ENCODE data around the gene PNPLA6. TPM values are rescaled to one million over a fixed set of nuclear protein-coding genes. Genes with fewer than 3 reads are reported as not detected.

Gene PNPLA6
- total RNA-seq (100 to 1,000 TPM; 134 to 255 TPM), polyA plus RNA-seq (ENCODE audit: insufficient read length in 6 of 6) (10 to 100 TPM; 28.7 to 48.8 (median 36.3) TPM)
- long read RNA-seq, donor 1, partial matches to known transcripts: 8 of 8 reads
- long read RNA-seq, donor 1, other reads (novel, unspliced or antisense): 0 of 8 reads
- long read RNA-seq, donor 2, partial matches to known transcripts: 0 of 2 reads
- long read RNA-seq, donor 2, other reads (novel, unspliced or antisense): 0 of 2 reads
- long read RNA-seq, donor 3, full-length matches to known transcripts: 2 of 2 reads
- long read RNA-seq, donor 3, partial matches to known transcripts: 0 of 2 reads
- long read RNA-seq, donor 3, other reads (novel, unspliced or antisense): 0 of 2 reads
- long read RNA-seq, donor 4, partial matches to known transcripts: 8 of 9 reads
- long read RNA-seq, donor 4, other reads (novel, unspliced or antisense): 1 of 9 reads
- long read RNA-seq, donor 5: 0 reads
- long read RNA-seq, donor 6, partial matches to known transcripts: 0 of 1 reads
- long read RNA-seq, donor 6, other reads (novel, unspliced or antisense): 0 of 1 reads
- long read RNA-seq, donor 7, partial matches to known transcripts: 8 of 8 reads
- long read RNA-seq, donor 7, other reads (novel, unspliced or antisense): 0 of 8 reads
- long read RNA-seq, donor 8, partial matches to known transcripts: 9 of 9 reads
- long read RNA-seq, donor 8, other reads (novel, unspliced or antisense): 0 of 9 reads
- long read RNA-seq, donor 9: 0 reads
- long read RNA-seq, donor 10, partial matches to known transcripts: 7 of 9 reads
- long read RNA-seq, donor 10, other reads (novel, unspliced or antisense): 1 of 9 reads
- long read RNA-seq, donor 11: 0 reads
- long read RNA-seq, donor 12, partial matches to known transcripts: 0 of 1 reads
- long read RNA-seq, donor 12, other reads (novel, unspliced or antisense): 0 of 1 reads

DNA sequence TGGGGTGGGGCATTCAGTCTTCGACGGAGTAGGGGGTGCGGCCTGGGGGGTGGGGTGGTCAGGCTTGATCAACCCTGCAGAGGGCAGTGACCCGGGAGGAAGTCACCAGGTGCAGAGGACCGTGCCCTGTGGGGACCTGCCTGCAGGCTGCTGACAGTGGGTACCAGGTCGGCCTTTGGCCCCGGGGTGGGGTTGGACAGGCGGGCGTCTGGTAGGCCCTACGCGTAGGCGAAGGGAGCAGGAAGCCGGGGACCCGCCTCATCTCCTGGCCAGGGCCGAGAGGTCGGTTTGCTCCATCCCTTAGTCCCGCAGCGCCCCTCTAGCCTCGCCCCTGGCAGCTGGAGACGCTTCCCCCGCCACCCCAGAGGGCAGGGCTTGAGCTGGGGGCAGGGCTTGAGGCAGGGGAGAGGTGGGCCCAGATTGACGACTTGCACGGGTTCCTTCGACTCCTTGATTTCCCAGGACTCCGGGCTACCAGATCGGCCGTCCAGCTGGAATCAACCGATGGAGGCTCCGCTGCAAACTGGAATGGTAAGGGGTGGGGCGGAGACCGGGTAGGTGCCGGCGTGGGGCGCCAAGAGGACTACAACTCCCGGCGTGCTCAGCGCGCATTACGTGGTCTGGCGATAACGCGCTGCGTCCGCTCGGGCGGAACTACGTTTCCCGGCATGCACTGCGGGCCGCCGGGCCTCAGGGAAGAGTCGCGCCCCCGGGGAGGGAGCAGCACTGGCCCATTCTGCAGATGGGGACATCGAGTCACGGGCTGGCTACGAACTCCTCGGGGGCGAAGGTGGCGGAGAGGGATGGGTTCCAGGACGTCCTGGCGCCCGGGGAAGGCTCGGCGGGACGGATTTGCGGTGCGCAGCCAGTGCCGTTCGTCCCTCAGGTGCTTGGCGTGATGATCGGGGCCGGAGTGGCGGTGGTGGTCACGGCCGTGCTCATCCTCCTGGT, at the start of gene PNPLA6:
Gene PNPLA6 (plus strand): TSS at position 671 of the 951 bp plus-strand sequence. CDS start 72 bp downstream, at position 743.
- peak; percentile 96 to 98 (median 97) for DNase-seq
- Histone ChIP-seq H3K4me1 (peaks cover 7 to 43% of the 10 kb centered on the region in 2 donors), H3K27me3 (no peaks in the 10 kb centered on the region), H3K4me3 (peak within 1 kb of the TSS; percentile 83 to 90), H3K27ac (peak within 1 kb of the TSS; percentile 81 to 93), H3K9me3 (no peaks in the 10 kb centered on the region), H3K36me3 (peaks cover 0 to 68% of the 10 kb centered on the region in 2 donors)
- TF ChIP-seq, protein P1, sequence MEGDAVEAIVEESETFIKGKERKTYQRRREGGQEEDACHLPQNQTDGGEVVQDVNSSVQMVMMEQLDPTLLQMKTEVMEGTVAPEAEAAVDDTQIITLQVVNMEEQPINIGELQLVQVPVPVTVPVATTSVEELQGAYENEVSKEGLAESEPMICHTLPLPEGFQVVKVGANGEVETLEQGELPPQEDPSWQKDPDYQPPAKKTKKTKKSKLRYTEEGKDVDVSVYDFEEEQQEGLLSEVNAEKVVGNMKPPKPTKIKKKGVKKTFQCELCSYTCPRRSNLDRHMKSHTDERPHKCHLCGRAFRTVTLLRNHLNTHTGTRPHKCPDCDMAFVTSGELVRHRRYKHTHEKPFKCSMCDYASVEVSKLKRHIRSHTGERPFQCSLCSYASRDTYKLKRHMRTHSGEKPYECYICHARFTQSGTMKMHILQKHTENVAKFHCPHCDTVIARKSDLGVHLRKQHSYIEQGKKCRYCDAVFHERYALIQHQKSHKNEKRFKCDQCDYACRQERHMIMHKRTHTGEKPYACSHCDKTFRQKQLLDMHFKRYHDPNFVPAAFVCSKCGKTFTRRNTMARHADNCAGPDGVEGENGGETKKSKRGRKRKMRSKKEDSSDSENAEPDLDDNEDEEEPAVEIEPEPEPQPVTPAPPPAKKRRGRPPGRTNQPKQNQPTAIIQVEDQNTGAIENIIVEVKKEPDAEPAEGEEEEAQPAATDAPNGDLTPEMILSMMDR (IDR thresholded peaks at IDR 0.05): no peak
- peak; percentile 89 for ATAC-seq
- intact Hi-C loops (cut with DNase I): no loop called here

DNA sequence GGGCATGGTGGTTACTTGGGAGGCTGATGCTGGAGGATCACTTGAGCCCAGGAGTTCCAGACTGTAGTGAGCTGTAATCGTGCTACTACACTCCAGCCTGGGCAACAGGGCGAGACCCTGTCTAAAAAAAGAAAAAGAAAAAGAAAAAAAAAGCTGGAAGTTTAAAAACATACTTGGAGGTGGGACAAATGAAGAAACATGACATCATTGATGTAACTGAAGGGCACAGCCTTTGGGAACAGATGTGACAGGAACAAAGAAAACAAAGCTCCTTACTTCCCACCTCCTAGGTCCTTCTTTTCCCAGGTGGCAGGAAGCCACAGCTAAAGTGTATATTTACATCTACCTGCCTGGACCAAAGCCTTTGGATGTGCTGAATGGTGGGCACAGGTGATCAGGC, 48.6 kb upstream of the PNPLA6 start:
- H3K27ac ChIP-seq: no peak overlapping the region
- H3K4me1 ChIP-seq: peaks cover 4 to 53% of the 10 kb centered on the region in 2 donors
- intact Hi-C loops (cut with DNase I): no loop called here
- ATAC-seq (no peak), DNase-seq (no peak)
- H3K4me3 ChIP-seq: no peak overlapping the region
- TF ChIP-seq, protein P1 (IDR thresholded peaks at IDR 0.05): no peak
- H3K9me3 ChIP-seq: no peaks in the 10 kb centered on the region
- H3K27me3 ChIP-seq: no peaks in the 10 kb centered on the region
- H3K36me3 ChIP-seq: no peaks in the 10 kb centered on the region

DNA sequence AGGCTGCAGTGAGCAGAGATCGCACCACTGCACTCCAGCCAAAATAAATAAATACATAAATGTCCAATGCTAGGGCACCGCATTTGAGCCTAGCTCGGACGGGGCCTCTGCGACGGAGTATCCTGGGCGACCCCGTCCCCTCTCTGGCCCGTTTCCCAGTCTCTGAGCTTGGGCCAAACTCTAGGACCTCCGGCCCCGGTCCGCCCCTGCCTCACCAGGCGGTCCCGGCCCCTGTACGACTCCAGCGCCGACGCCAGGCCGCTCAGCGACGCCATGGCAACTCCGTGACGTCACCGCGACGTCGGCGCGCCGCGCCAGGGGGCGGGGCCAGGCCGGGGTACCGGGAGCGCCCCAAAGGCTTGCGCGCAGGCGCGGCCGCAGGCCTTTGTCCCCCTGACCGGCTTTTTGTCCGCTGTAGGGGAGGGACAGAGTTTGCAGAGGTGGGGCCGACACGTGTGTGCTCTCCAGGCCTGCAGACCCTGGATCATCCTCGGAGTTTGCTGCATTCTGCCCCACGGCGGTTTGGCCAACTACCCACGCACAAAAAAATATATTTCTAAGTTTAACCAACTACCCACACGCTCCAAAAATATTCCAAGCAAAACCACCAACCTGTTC, 46.7 kb upstream of the PNPLA6 start, which contains the start of gene PEX11G:
Gene PEX11G (minus strand): TSS at position 300 of the 618 bp plus-strand sequence. CDS start 25 bp downstream, at position 275.
- peak; percentile 90 to 99 (median 94) for DNase-seq
- no peaks in the 10 kb centered on the region for H3K36me3 ChIP-seq
- H3K27ac ChIP-seq: peak within 1 kb of the TSS; percentile 85 to 88
- no peaks in the 10 kb centered on the region for H3K27me3 ChIP-seq
- peak within 1 kb of the TSS; percentile 52 to 54 for H3K4me3 ChIP-seq
- TF ChIP-seq, protein P1 (IDR thresholded peaks at IDR 0.05): no peak
- ATAC-seq: peak; percentile 96
- intact Hi-C loops (cut with DNase I): no loop called here
- H3K4me1 ChIP-seq: peaks cover 4 to 53% of the 10 kb centered on the region in 2 donors
- H3K9me3 ChIP-seq: no peaks in the 10 kb centered on the region

DNA sequence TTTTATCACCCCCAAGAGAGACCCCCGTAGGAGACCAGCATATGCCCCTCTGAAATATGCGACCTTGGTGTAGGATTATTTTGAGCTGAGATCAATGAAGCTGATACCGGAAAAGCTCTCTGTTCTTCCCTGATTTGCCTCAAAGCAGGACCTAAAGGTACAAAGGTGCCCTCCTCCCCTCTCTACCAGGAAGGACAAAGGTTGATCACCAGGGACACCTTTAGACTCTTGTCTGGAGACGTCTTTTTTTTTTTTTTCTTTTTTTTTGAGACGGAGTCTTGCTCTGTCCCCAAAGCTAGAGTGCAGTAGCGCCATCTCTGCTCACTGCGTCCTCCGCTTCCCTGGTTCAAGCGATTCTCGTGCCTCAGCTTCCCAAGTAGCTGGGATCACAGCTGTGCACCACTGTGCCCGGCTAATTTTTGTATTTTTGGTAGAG, 45.9 kb upstream of the PNPLA6 start:
- H3K27ac ChIP-seq: peak overlapping the region in 1 of 2 donors; percentile 85
- ATAC-seq (no peak), DNase-seq (no peak)
- H3K9me3 ChIP-seq: no peaks in the 10 kb centered on the region
- no peaks in the 10 kb centered on the region for H3K36me3 ChIP-seq
- intact Hi-C loops (cut with DNase I): no loop called here
- peak overlapping the region in 1 of 2 donors; percentile 52 for H3K4me3 ChIP-seq
- H3K4me1 ChIP-seq: peaks cover 4 to 60% of the 10 kb centered on the region in 2 donors
- no peaks in the 10 kb centered on the region for H3K27me3 ChIP-seq
- TF ChIP-seq, protein P1 (IDR thresholded peaks at IDR 0.05): no peak
